GM23248 (cell line): ENCODE data around the gene LSAMP. TPM values are rescaled to one million over a fixed set of nuclear protein-coding genes. Genes with fewer than 3 reads are reported as not detected.

Experiments used
- DNase-seq: peaks from one replicate; pipeline ENCODE4 v3.0.0-alpha.2; 2015
- H2AFZ ChIP-seq: fragments of 200-600 bp; sonication (generic); 2 replicates; pipeline ENCODE4 v1.6.1; 2016; ENCODE audit warnings: antibody characterized with exemption
- H3F3A ChIP-seq: fragments of 200-600 bp; sonication (generic); 2 replicates; pipeline ENCODE4 v1.6.1; 2016; ENCODE audit warnings: mild to moderate bottlenecking, antibody characterized with exemption, mixed run types; ENCODE audit not compliant: insufficient read depth
- H3K27ac ChIP-seq: fragments of 200-600 bp; sonication (generic); 2 replicates; pipeline ENCODE4 v1.5.1; 2016; ENCODE audit warnings: mild to moderate bottlenecking
- H3K27me3 ChIP-seq: fragments of 200-600 bp; sonication (generic); replicated peaks from 2 replicates; pipeline ENCODE4 v1.6.1; 2016; ENCODE audit warnings: mild to moderate bottlenecking; ENCODE audit not compliant: insufficient read depth
- H3K36me3 ChIP-seq: fragments of 200-600 bp; sonication (generic); 2 replicates; pipeline ENCODE4 v1.6.1; 2016; ENCODE audit warnings: low read depth, mild to moderate bottlenecking
- H3K4me1 ChIP-seq: fragments of 200-600 bp; sonication (generic); 2 replicates; pipeline ENCODE4 v1.6.1; 2016; ENCODE audit warnings: mild to moderate bottlenecking; ENCODE audit not compliant: insufficient read depth
- H3K4me2 ChIP-seq: fragments of 200-600 bp; sonication (generic); one replicate; pipeline ENCODE4 v1.6.1; 2016; ENCODE audit warnings: mild to moderate bottlenecking; ENCODE audit not compliant: unreplicated experiment
- H3K4me3 ChIP-seq: fragments of 200-600 bp; sonication (generic); 2 replicates; pipeline ENCODE4 v1.5.1; 2016; ENCODE audit warnings: mild to moderate bottlenecking
- H3K79me2 ChIP-seq: fragments of 200-600 bp; sonication (generic); 2 replicates; pipeline ENCODE4 v1.6.1; 2016; ENCODE audit warnings: mild to moderate bottlenecking; ENCODE audit not compliant: insufficient read depth
- H3K9ac ChIP-seq: fragments of 200-600 bp; sonication (generic); 2 replicates; pipeline ENCODE4 v1.6.1; 2016; ENCODE audit warnings: mild to moderate bottlenecking
- H3K9me2 ChIP-seq: fragments of 200-600 bp; sonication (generic); 2 replicates; pipeline ENCODE4 v1.6.1; 2016; ENCODE audit warnings: mixed run types, mild to moderate bottlenecking, moderate library complexity; ENCODE audit not compliant: insufficient read depth
- H3K9me3 ChIP-seq: fragments of 200-600 bp; sonication (generic); one replicate; pipeline ENCODE4 v1.6.1; 2017; ENCODE audit warnings: low read depth
- H4K20me1 ChIP-seq: fragments of 200-600 bp; sonication (generic); 2 replicates; pipeline ENCODE4 v1.6.0; 2016; ENCODE audit not compliant: insufficient read depth
- EZH2 ChIP-seq: fragments of 200-600 bp; sonication (generic); IDR thresholded peaks from 2 replicates; pipeline ENCODE4 v1.6.1; 2018; ENCODE audit warnings: antibody characterized with exemption, mild to moderate bottlenecking; ENCODE audit not compliant: insufficient read depth, poor library complexity, severe bottlenecking
- EZH2phosphoT487 ChIP-seq: fragments of 200-600 bp; sonication (generic); IDR thresholded peaks from 2 replicates; pipeline ENCODE4 v1.6.1; 2018; ENCODE audit warnings: antibody characterized with exemption, moderate library complexity, mild to moderate bottlenecking, low read depth; ENCODE audit not compliant: insufficient read depth
- WGBS, 2 experiments: methylation state at CpG; one replicate each; pipeline ENCODE4 v1.1.6; 2015 to 2017; ENCODE audit warnings: low lambda C conversion rate in 2 of 2, low coverage in 1 of 2; ENCODE audit errors: missing lambda C conversion rate in 2 of 2; 5-methylcytosine and 5-hydroxymethylcytosine counted together
- in situ Hi-C: fragments of 300-500 bp; cut with MboI; formaldehyde crosslinking; loops from 2 replicates; pipeline ENCODE4 v1.15.0; 2020
- polyA plus RNA-seq: library from polyadenylated mRNA; unstranded; fragments of >200 nt; fragmentation: Nextera tagmentation; extraction: Ambion mirVana; gene quantifications from 2 replicates; pipeline ENCODE4 v1.2.1, GENCODE V29; 2016
- total RNA-seq: library from RNA; depleted of rRNA; stranded (reverse); fragments of >200 nt; shearing (Covaris generic); gene quantifications from 2 replicates; pipeline ENCODE4 v1.2.3, GENCODE V29; 2014

Gene LSAMP
- total and polyA plus RNA-seq, 2 experiments from 2014 or later = 4.5 to 9.3 TPM

- no peaks in the 10 kb centered on the region for H3K9me2 ChIP-seq
- H3F3A ChIP-seq = no peaks in the 10 kb centered on the region
- no peak overlapping the region for H2AFZ ChIP-seq
- H3K36me3 ChIP-seq = no peaks in the 10 kb centered on the region
- no peak for DNase-seq
- H3K79me2 ChIP-seq = no peaks in the 10 kb centered on the region
- H3K4me2 ChIP-seq = no peak overlapping the region
- no peaks in the 10 kb centered on the region for H4K20me1 ChIP-seq
- no peaks in the 10 kb centered on the region for H3K4me1 ChIP-seq
- in situ Hi-C loops = no loop called here
- no peaks in the 10 kb centered on the region for H3K9me3 ChIP-seq
- H3K27ac ChIP-seq = no peak overlapping the region
- TF ChIP-seq EZH2 (no peak), EZH2phosphoT487 (no peak)
- no peak overlapping the region for H3K9ac ChIP-seq
- WGBS, 2 experiments = 61 to 63% methylated on average over 3 of the region's 3 CpGs
- H3K27me3 ChIP-seq = no peaks in the 10 kb centered on the region
- no peak overlapping the region for H3K4me3 ChIP-seq
These were observed 326.7 kb downstream of the LSAMP start for GRCh38 chr3:116118475-116119169.

DNA sequence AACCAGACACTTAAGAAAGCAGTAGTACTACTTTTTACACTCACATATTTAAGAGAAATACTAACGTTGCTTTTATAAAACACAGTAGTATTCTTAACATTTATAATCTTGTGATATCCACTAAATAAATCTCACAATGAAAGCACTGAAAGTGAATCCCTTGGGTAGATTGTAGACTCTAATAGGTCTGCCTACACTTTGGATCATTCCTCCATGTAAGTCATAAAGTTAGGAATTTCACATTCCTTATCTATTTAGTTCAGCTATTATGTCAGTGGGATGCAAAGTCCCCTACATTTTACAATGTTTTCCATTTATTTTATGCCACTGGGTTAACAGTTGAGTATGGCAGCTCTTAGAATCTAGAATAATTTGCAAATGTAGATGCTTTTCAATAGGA, 330.7 kb downstream of the LSAMP start:
- no peaks in the 10 kb centered on the region for H3K79me2 ChIP-seq
- in situ Hi-C loops = no loop called here
- no peaks in the 10 kb centered on the region for H3K36me3 ChIP-seq
- H3K4me3 ChIP-seq = no peak overlapping the region
- no peak overlapping the region for H3K27ac ChIP-seq
- H4K20me1 ChIP-seq = no peaks in the 10 kb centered on the region
- no peak overlapping the region for H3K4me2 ChIP-seq
- no peaks in the 10 kb centered on the region for H3K27me3 ChIP-seq
- no peak overlapping the region for H3K9ac ChIP-seq
- H3K9me2 ChIP-seq = no peaks in the 10 kb centered on the region
- H3K9me3 ChIP-seq = no peaks in the 10 kb centered on the region
- no peak for TF ChIP-seq EZH2
- TF ChIP-seq EZH2phosphoT487 = no peak
- H2AFZ ChIP-seq = no peak overlapping the region
- 71 to 75% methylated on average over 1 of the region's 1 CpG for WGBS, 2 experiments
- no peak for DNase-seq
- peaks cover 8% of the 10 kb centered on the region; the same call in 1 of the 2 replicates for H3F3A ChIP-seq
- peaks cover 11% of the 10 kb centered on the region for H3K4me1 ChIP-seq

DNA sequence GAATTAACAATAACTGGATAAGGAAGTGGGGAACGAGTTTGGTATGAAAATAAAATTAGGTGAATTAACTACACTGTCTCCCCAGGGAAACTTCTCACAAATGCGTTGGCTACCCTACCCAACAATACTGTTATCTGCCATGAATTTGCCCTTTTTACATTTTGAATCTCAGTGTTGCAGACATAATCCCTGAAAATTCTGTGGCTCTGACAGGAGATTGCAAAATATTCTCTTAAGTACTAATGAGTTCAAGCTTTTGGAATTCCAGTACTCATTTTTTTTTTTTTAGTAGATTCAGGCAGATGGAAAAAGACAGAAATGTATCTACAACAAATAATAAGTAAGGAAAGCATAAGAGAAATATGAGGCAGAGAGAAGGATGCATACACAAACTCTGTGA, 332.6 kb downstream of the LSAMP start:
- 2% methylated on average over 2 of the region's 2 CpGs for WGBS, 2 experiments
- DNase-seq = peak; percentile 65
- H3K9me2 ChIP-seq = no peaks in the 10 kb centered on the region
- no peak overlapping the region for H3K4me3 ChIP-seq
- H3K4me2 ChIP-seq = peak overlapping the region; percentile 30
- H3K27ac ChIP-seq = no peak overlapping the region
- peaks cover 8% of the 10 kb centered on the region; the same call in 1 of the 2 replicates for H3F3A ChIP-seq
- no peaks in the 10 kb centered on the region for H3K79me2 ChIP-seq
- TF ChIP-seq EZH2phosphoT487 = no peak
- TF ChIP-seq EZH2 = no peak
- in situ Hi-C loops = no loop called here
- no peaks in the 10 kb centered on the region for H3K9me3 ChIP-seq
- H3K27me3 ChIP-seq = no peaks in the 10 kb centered on the region
- no peaks in the 10 kb centered on the region for H3K36me3 ChIP-seq
- no peaks in the 10 kb centered on the region for H4K20me1 ChIP-seq
- no peak overlapping the region for H3K9ac ChIP-seq
- H3K4me1 ChIP-seq = peaks cover 11% of the 10 kb centered on the region
- H2AFZ ChIP-seq = peak overlapping the region; percentile 16; the same call in 1 of the 2 replicates

DNA sequence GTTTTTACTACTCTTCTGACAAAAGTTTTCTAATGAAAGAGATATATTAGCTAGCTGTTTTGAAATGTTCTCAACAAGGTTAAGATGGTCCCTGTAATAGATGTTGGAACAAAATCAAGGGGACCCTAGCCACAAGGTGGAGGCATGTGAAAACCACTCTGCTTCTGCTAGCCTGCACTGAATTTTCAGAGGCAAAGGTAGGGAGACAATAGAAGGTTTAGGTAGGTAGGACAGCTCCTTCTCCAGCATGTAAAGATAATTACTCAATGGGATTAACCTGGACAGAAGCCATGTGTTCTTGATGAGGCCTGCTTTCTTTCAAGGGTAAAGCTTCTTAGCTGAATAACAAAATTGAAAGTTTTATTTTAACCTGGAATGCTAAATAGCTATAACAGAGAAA, 333.5 kb downstream of the LSAMP start:
- Histone ChIP-seq H3K4me2 (no peak overlapping the region), H3K4me3 (no peak overlapping the region), H3K79me2 (no peaks in the 10 kb centered on the region), H3K27ac (no peak overlapping the region), H3K9ac (no peak overlapping the region), H2AFZ (no peak overlapping the region), H3K36me3 (no peaks in the 10 kb centered on the region), H3K9me2 (no peaks in the 10 kb centered on the region), H3K4me1 (peaks cover 11% of the 10 kb centered on the region), H4K20me1 (no peaks in the 10 kb centered on the region), H3K27me3 (no peaks in the 10 kb centered on the region), H3F3A (peaks cover 8% of the 10 kb centered on the region; the same call in 1 of the 2 replicates), H3K9me3 (no peaks in the 10 kb centered on the region)
- in situ Hi-C loops = no loop called here
- TF ChIP-seq EZH2 (no peak), EZH2phosphoT487 (no peak)
- DNase-seq = no peak
